GM19455 (cell line): ENCODE measurements around the gene BPIFB3.
"Not testable (repeated sequence)": the region's sequence is repeated elsewhere in the genome, so short reads cannot be mapped to it uniquely, and the experiment has no call there.

ENCODE experiments used
- ATAC-seq: cut with Tn5 transposase; IDR thresholded peaks from one replicate; pipeline ENCODE4 v1.9.1; 2021; ENCODE audit not compliant: unreplicated experiment

BPIFB3 gene

DNA sequence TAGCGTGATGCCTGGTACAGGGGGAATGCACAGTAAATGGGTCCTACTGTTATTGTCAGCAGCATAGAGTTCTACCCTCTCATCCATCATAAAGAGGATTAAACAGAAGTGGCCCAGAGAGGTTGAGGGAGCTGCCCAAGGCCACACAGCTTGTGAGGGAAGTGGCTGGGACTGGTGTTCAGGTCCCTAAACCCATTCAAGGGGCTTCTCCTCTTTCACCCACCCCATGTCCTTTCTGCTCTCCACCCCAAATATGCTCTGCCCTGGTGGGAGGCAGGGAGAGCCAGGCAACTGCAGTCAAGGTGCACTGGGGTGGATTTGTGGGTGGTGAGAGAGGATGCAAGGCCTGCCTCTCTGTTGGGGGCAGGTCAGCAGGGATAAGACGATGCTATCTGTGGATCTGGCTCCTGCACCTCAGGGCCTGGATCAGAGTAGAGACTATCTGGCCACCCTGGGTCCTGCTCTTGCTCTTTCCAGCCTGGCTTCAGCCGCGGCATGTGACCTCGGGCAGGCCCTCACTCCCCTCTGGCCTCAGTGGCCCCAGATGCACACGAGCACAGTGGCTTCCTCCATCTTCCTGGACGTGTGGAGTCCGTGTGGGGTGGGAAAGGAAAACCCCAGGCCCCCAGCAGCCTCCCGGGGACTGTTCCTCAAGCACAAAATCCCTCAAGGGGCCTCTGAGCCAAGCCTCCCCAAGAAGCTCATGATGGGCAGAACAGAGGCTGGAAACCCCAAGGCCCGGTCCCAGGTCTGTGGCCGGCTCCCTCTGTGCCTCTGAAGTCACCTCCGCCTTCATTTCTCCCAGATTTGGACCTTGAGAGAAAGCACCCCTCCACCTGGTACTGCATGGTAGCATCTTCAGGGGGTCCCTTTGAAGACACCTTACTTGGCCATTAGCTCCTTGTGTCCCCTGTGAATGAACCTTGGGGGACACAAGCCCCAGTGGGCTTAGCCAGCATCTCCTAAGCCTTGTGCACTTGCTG is 25.6 kb upstream of the BPIFB3 start:
- no peak for ATAC-seq

DNA sequence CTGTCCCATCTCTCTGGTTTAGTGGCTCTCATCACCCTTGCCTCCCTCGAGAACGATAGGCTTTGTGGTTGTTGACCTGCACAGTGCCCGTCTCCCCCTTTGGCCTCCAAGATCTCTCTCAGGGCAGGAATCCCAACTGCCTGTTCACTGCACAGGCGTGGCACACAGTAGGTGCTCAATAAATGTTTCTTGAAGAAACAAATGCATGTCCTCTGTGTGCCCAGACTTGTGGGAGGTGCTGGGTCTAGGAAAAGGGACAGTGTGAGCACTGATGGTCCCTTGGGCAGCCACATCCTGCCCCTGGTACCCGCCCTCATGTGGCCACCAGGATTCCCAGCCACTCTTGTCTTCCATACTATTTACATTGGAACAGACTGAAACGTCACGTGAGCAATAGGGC is 24.8 kb upstream of the BPIFB3 start:
- no peak for ATAC-seq

DNA sequence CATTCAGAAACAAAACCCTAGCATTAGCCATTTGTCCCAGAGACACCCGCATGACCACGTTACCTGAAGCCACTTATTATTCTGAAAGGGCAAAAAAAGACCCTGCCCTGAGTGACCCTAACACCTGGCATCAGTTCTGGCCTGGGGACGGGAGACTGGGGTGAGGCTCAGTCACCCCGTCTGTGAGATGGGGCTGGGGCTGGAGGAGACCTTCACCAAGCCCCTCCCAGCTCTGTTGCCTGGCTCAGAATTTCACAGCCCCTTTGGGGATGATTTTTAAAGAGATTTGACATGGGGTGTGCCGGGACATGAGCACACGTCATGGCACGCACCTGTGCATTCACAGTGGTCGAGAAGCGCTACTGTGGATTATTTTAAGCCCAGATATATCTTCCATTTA is 23.6 kb upstream of the BPIFB3 start:
- ATAC-seq, result no peak

GRCh38 chr20:33030569-33030968 is 23.1 kb upstream of the BPIFB3 start:
- no peak for ATAC-seq

DNA sequence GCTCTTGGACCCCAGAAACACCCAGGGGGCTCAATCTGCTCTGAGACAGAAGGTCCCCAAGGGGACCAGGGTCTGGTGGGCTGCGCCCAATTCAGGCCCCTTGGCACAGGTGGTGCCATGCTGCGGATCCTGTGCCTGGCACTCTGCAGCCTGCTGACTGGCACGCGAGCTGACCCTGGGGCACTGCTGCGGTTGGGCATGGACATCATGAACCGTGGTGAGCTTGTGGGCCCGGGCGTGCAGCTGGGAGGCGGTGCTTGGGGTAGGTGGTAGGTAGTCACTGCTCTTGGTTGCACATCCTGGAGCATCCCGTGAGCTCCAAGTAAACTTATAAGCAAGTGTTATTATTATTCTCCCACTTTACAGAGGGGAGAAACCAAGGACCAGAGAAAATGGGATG is 22.2 kb upstream of the BPIFB3 start, which contains the start of gene BPIFB6:
Gene BPIFB6, plus strand, starts transcription at position 118 of the 400 bp plus-strand sequence. Its CDS starts 0 bp downstream, at position 118.
- no peak for ATAC-seq

DNA sequence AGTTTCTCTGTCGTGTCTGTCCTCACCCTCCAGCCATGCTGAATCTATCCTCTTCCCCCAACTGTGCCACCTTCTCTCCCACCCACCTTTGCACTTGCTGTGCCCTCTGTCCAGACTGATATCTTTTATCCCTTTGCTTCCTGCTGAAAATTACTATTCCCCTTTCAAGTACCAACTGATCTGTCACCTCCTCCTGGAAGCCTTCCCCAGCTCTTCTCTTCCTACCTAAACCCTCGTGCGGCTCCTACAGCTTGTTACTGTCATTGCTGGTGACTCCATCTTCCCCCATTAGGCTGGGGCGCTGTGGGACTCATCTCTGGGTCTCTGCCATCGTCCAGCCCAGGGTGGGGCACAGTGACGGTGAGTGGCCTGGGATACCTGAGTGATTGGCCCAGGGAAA is 21.1 kb upstream of the BPIFB3 start:
- ATAC-seq, result no peak

DNA sequence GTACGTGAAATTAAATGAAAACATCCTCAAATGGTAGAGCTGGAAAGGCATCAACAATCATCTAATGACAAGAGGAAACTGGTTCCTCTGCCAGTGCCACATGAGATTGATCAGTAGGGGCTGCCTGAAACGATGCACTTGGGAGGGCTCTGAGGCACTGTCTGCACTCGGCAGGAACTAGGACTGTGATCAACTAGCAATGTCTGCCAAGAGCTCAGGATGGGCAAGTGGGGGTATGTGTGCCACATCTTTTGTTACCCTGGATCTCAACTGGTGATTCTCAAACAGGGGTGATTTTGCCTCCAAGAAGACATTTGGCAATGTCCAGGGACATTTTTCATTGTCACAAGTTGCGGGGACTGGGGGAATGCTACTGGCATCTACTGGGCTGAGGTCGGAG is 20.3 kb upstream of the BPIFB3 start:
- ATAC-seq, result no peak

DNA sequence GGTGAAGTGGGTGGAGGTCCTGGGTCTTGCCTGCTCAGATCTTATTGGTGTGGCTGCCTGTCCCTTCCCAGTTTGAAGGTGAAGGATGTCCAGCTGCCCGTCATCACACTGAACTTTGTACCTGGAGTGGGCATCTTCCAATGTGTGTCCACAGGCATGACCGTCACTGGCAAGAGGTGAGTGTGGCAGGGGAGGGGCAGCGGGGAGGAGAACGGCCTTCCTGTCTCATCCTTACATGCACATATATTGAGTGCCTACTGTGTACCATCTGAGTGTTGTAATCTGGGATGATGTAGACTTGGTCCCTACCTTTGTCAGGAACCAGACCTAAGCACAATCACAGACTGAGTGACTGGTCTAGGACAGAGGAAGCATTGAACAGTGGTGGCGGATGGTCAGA is 19.6 kb upstream of the BPIFB3 start:
- ATAC-seq, result no peak

GRCh38 chr20:33034901-33035492 is 18.7 kb upstream of the BPIFB3 start:
- ATAC-seq, result no peak

DNA sequence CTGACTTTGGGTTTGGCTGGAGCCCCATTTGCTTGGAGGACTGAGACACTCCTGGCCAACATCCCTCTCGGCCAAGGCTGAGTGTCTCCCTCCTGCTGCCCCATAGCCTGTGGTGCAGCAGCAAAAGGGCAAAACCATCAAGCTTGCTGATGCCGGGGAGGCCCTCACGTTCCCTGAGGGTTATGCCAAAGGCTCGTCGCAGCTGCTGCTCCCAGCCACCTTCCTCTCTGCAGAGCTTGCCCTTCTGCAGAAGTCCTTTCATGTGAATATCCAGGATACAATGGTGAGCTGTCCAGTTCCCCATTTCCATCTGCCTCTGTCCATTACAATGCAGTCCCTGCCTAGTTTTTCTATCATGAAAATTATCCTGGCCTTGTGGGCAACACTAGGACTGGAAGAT is 16.2 kb upstream of the BPIFB3 start:
- ATAC-seq, result no peak

DNA sequence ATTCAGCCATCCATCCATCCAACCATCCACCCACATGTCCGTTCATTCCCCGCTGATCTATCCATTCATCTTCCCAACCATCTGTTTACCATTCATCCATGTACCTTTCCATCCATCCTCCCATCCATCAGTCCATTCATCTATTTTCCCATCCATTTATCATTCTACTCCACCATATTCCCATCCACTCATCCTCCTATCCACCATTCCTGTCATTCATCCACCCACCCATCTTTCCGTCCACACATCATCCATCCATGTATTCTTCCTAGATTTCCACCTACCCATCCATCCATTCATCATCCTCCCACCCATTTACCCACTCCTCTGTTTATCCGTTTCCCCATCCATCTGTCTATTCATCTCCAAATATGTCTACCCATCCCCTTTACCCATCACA is 15.5 kb upstream of the BPIFB3 start:
- ATAC-seq, result no peak

- no peak for ATAC-seq
These were observed 11.3 kb upstream of the BPIFB3 start for GRCh38 chr20:33042430-33042829.

DNA sequence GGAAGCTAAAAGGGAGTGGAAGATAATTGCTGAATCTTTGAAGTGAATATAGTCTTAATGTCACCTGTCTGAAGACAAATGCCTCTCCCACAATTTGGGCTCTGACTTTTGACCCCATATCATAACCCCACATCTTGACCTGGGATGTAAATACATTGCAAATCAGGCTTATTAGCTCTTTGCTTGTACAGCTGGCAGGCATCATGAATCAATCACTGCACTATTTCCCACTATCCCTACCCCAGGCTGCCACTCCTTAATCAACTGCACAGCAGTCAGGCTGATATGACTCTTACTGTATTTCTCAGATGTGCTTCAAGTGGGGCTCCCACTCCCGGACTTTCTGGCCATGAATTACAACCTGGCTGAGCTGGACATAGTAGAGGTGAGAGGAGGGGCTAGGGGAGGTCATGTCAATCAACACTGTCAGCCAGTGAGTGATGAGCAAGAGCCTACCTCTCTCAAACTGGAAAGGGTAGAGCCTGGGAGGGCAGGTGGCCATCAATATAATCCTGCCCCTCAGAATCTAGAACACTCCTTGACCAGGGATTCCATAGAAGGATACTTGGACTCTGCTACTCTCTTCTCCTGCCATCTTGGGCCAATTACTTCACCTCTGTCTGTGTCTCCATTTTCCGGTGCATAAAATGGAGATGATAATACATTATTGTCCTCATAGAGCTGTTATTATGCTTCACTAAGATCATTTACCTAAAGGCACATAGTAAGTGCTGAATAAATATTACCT is 10.5 kb upstream of the BPIFB3 start:
- no peak for ATAC-seq

DNA sequence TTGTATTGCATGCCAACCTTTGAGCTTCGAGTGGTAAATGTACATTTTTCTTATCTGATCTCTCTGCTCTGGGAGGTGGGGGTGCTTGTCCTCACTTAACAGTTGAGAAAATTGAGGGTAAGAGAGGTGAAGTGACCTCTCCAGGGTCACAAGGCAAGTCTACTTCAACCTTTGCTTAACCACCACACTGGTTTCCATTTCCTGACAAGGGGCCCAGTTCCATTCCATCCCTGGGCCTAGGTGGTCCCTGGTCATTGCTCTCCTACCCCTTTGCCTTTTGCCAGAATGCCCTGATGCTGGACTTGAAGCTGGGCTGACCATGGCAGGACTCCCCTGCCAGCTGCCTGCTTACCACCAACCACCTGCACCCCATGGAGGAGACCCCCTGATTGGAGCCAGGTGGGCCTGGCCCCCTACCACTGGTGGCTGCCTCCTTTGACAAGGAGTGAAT is 9.9 kb upstream of the BPIFB3 start:
- no peak for ATAC-seq

- not testable (repeated sequence) for ATAC-seq
These were observed 8.5 kb upstream of the BPIFB3 start for GRCh38 chr20:33045129-33045721.

GRCh38 chr20:33046412-33046811 is 7.3 kb upstream of the BPIFB3 start:
- ATAC-seq, result no peak

DNA sequence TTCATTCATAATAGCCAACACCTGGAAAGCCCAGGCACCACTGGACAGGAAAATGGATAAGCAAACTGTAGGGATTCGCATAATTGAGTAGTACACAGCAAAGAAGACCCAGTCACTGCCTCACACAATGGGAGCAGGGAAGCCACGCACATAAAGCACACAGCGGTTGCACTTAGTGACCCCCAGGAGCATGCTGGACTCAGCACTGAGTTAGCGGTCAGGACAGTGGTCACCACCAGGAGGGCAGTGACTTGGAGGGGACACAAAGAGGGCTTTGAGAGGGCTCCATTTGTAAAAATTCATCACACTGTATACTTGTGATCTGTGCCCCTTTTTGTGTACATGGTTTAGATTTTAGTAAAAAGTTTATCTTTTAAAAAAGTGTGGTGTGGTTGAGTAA is 2.4 kb upstream of the BPIFB3 start:
- ATAC-seq, result no peak

GRCh38 chr20:33054381-33054780 is 678 bp downstream of the BPIFB3 start:
- ATAC-seq, result no peak

DNA sequence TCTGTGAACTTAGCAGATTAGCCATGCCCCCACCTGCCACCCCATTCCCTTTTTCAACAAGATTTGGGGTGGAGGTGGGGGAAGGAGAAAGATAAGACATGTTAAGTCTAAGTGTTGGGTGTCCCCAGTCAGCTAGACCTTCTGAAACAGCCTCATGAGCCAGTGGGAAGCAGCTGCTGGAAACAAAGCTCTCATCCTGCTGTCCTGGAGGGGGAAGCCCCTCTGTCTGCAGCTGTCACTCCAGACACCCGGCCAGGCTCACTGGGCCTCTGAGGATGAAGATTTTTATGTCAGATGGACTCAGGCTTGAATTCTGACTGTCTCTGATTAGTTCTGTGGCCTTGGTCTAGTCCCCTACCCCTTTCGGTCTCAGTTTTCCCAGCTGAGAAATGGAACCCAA is 1.1 kb downstream of the BPIFB3 start:
- no peak for ATAC-seq

DNA sequence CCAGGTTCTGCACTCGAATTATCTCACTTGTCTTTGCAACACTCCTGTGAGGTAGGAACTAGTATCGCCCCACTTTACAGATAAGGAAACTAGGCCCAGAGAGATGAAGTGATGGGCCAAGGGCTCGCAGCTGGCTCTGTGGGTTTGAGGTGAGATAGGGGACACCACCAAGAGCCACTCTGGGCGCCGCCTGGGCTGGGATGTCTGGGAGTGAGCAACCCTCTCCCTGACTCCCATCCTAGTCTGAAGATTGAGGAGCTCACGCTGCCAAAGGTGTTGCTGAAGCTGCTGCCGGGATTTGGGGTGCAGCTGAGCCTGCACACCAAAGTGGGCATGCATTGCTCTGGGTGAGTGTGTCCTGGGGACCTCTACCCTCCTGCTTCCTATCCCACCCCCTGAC is 5.4 kb downstream of the BPIFB3 start:
- no peak for ATAC-seq

- ATAC-seq, result no peak
These were observed 6.2 kb downstream of the BPIFB3 start for GRCh38 chr20:33059741-33060390.
